Psoas muscle (tissue), 8 donors: ENCODE measurements around the gene DMXL2. TPM values are rescaled to one million over a fixed set of nuclear protein-coding genes. Genes with fewer than 3 reads are reported as not detected.
"Not testable (repeated sequence)": the region's sequence is repeated elsewhere in the genome, so short reads cannot be mapped to it uniquely, and the experiment has no call there.

Source experiments
- ATAC-seq, 4 donors: fragments of 200-7000 bp; cut with Tn5 transposase; one replicate each; pipeline ENCODE4 v1.9.1; 2020; ENCODE audit warnings: moderate library complexity in 3 of 4, mild to moderate bottlenecking in 2 of 4
- DNase-seq, 2 donors: peaks; one replicate each; pipeline ENCODE4 v3.0.0-alpha.2; 2020
- H3K27ac ChIP-seq: fragments of 200-600 bp; one replicate; pipeline ENCODE4 v1.8.0; 2022
- H3K27me3 ChIP-seq, 3 donors: fragments of 200-600 bp in 1 of 3; one replicate each; pipeline versions ENCODE4 v1.6.1 to v1.8.0; 2013 to 2022; ENCODE audit warnings: low read length in 2 of 3, mild to moderate bottlenecking in 2 of 3, moderate library complexity in 1 of 3; ENCODE audit not compliant: insufficient read depth in 3 of 3
- H3K36me3 ChIP-seq, 2 donors: fragments of 200-600 bp in 1 of 2; one replicate each; pipeline versions ENCODE4 v1.6.1 to v1.8.0; 2013 to 2022; ENCODE audit warnings: low read depth in 1 of 2, mild to moderate bottlenecking in 1 of 2, moderate library complexity in 1 of 2; ENCODE audit not compliant: insufficient read depth in 1 of 2
- H3K4me1 ChIP-seq: fragments of 200-600 bp; one replicate; pipeline ENCODE4 v1.8.0; 2022
- H3K4me3 ChIP-seq: fragments of 200-600 bp; one replicate; pipeline ENCODE4 v1.8.0; 2022; ENCODE audit warnings: mild to moderate bottlenecking
- H3K9me3 ChIP-seq: fragments of 200-600 bp; one replicate; pipeline ENCODE4 v1.8.0; 2022
- CTCF ChIP-seq: fragments of 200-600 bp; IDR thresholded peaks from one replicate; pipeline ENCODE4 v1.8.0; 2022; ENCODE audit warnings: antibody characterized with exemption
- WGBS, 3 donors: extraction: QIAGEN DNeasy Blood & Tissue Kit; methylation state at CpG; one replicate each; pipeline versions ENCODE4 v1.1.6 to v1.1.7; 2013; 5-methylcytosine and 5-hydroxymethylcytosine counted together
- intact Hi-C, 2 donors: fragments of 100-400 bp; cut with DNase I; formaldehyde crosslinking; loops; one replicate each; pipeline versions ENCODE4 v1.11.0 to v1.14.2; 2022
- polyA plus RNA-seq, 3 donors: library from polyadenylated mRNA; stranded (reverse); fragments of 200-250 nt; gene quantifications; one replicate each; pipeline ENCODE4 v1.2.3, GENCODE V29; 2013
- total RNA-seq, 4 donors: library from RNA; stranded (reverse); fragmentation: NEBNext Ultra II Directional in 2 of 4; extraction: Animal tissue kit (Norgen Biotek cat#: 25700) in 2 of 4; gene quantifications; one replicate each; pipeline versions ENCODE4 v1.2.1 to v1.2.4, GENCODE V29; 2021 to 2023
- donor health status: healthy with polysubstance abuse.
- donor health status: DM: no; HTN: no; CAD: no; lungs with moderate emphysema.
- donor health status: Bipolar disorder and iron deficiency.
- donor health status: healthy.
- donor health status: DM: yes; HTN: yes; CAD: no.
- donor health status: DM: no; HTN: no; CAD: no.
- donor health status: DM: no; HTN: no; CAD: no.
- donor health status: DM: yes; HTN: yes; CAD: no.

DMXL2 gene
- total and polyA plus RNA-seq, 7 donors: 1.9 to 8.0 (median 3.1) TPM

- no peak overlapping the region for H3K4me3 ChIP-seq
- no peak overlapping the region for H3K27ac ChIP-seq
- ATAC-seq (peak; percentile 70 to 90 (median 73)), DNase-seq (no peak)
- intact Hi-C loops: loop anchor here (1.0 to 2.0 kb wide), 2 partner anchors 127 kb away; no protein-coding TSS in a partner anchor
- no peaks in the 10 kb centered on the region for H3K4me1 ChIP-seq
- peak; percentile 83 for TF ChIP-seq CTCF
- H3K9me3 ChIP-seq: no peaks in the 10 kb centered on the region
- WGBS, 3 donors: 41 to 44% (median 41%) methylated on average over 4 of the region's 4 CpGs
- H3K36me3 ChIP-seq: no peaks in the 10 kb centered on the region
- H3K27me3 ChIP-seq: no peaks in the 10 kb centered on the region
Measured at GRCh38 chr15:51649659-51650521, 27.3 kb upstream of the DMXL2 start.

GRCh38 chr15:51648643-51649042, 26.1 kb upstream of the DMXL2 start:
- H3K4me1 ChIP-seq, H3K4me3 ChIP-seq, H3K9me3 ChIP-seq, DNase-seq, H3K27me3 ChIP-seq, H3K27ac ChIP-seq, H3K36me3 ChIP-seq, ATAC-seq, intact Hi-C loops: not testable (repeated sequence)
- WGBS, 3 donors: 73 to 79% (median 75%) methylated on average over 4 of the region's 4 CpGs

- DNase-seq, intact Hi-C loops, ATAC-seq: not testable (repeated sequence)
Measured at GRCh38 chr15:51648101-51648500, 25.5 kb upstream of the DMXL2 start.

GRCh38 chr15:51647128-51647562, 24.6 kb upstream of the DMXL2 start:
- Histone ChIP-seq H3K36me3 (no peaks in the 10 kb centered on the region), H3K4me3 (no peak overlapping the region), H3K27me3 (no peaks in the 10 kb centered on the region), H3K27ac (no peak overlapping the region), H3K4me1 (no peaks in the 10 kb centered on the region), H3K9me3 (no peaks in the 10 kb centered on the region)
- intact Hi-C loops: no loop called here
- ATAC-seq (no peak), DNase-seq (peak; percentile 33 to 54)
- no peak for TF ChIP-seq CTCF
- whole genome bisulfite sequencing, 3 donors: 57 to 66% (median 58%) methylated on average over 3 of the region's 3 CpGs

More at GRCh38 chr15:51648101-51648500, 25.5 kb upstream of the DMXL2 start:
- H3K4me1 ChIP-seq, H3K9me3 ChIP-seq, H3K27ac ChIP-seq, H3K4me3 ChIP-seq, H3K27me3 ChIP-seq, H3K36me3 ChIP-seq: not testable (repeated sequence)
- WGBS, 3 donors: 71% methylated on average over 1 of the region's 1 CpG; no CpG with 5 or more reads in 2 of the 3 donors

- no peaks in the 10 kb centered on the region for H3K27me3 ChIP-seq
- H3K4me1 ChIP-seq: no peaks in the 10 kb centered on the region
- DNase-seq (no peak), ATAC-seq (no peak)
- no peaks in the 10 kb centered on the region for H3K36me3 ChIP-seq
- WGBS, 3 donors: 38 to 57% (median 53%) methylated on average over 1 of the region's 1 CpG
- no peak for TF ChIP-seq CTCF
- intact Hi-C loops: no loop called here
- H3K27ac ChIP-seq: no peak overlapping the region
- H3K4me3 ChIP-seq: no peak overlapping the region
- H3K9me3 ChIP-seq: no peaks in the 10 kb centered on the region
Measured at GRCh38 chr15:51642696-51643095, 20.1 kb upstream of the DMXL2 start.
